ENCODE results near the gene TAOK1. TPM values are rescaled to one million over a fixed set of nuclear protein-coding genes. Genes with fewer than 3 reads are reported as not detected.
A peak's percentile ranks its signal among the peaks of the same experiment; 100 is the strongest.

Gene TAOK1
- total RNA-seq, 1 donor from 2014 or later = 100 TPM

DNA sequence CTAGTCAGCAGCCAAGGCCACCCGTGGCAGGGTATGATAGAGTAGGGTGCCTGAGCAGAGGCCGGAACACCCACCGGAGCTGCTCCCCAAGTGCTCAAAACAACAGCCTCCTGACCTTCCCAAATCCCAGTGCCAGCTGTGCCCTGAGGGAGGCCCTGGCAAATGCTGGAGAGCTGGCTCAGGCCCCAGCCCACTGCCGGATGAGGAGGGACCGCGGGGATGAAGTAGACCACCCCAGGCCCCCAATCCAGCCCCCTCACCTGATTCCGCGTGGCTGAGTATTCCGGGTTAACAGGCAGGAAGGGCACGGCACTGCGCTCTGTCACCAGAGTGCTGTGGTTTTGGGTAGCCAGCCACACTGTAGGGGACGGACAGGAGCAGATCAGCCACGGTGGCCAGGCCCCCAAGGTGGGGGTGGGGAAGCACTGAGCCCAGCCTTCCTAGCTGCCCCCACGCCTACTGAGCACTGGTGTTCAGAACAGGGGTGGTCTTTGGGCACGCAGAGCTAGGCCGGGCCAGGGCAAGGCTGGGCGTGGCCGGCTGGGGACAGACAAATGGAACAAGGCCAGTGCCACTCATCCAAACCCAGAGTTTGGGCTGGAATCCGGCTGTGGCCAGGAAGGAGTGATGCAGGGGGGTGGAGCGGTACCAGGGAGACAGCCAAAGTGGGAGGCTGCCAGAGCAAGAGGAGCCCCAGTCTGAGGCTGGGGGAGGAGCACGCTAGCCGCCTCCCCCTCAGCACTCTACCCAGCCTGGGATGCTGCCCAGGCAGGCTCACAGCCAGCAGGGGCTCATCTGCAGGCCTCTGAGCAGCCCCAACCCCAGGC lies 187.4 kb downstream of the TAOK1 start:
- Mint-ChIP-seq H3K9me3 (ENCODE audit: unreplicated experiment) (no peaks in the 10 kb centered on the region), H3K36me3 (ENCODE audit: low read depth, unreplicated experiment) (peaks cover 14% of the 10 kb centered on the region), H3K27me3 (ENCODE audit: low read depth, unreplicated experiment) (no peaks in the 10 kb centered on the region), H3K4me3 (ENCODE audit: unreplicated experiment) (peak overlapping the region; percentile 27), H3K4me1 (ENCODE audit: low read depth, unreplicated experiment) (peaks cover 4% of the 10 kb centered on the region), H3K27ac (ENCODE audit: unreplicated experiment) (peak overlapping the region; percentile 17)
- Histone ChIP-seq H2AFZ (ENCODE audit: low read depth, low read length) (no peak overlapping the region), H3K4me3 (ENCODE audit: insufficient read depth, low read depth, low read length) (no peak overlapping the region), H3K4me1 (ENCODE audit: insufficient read depth, low read length) (peaks cover 15% of the 10 kb centered on the region), H3K36me3 (ENCODE audit: insufficient read depth, low read length) (peaks cover 2% of the 10 kb centered on the region), H3K27ac (ENCODE audit: low read depth, low read length) (no peak overlapping the region), H4K20me1 (ENCODE audit: insufficient read depth, low read length) (peaks cover 49% of the 10 kb centered on the region), H3K9ac (ENCODE audit: low read length) (peak overlapping the region; percentile 18), H3K79me2 (ENCODE audit: insufficient read depth, low read length) (peaks cover 8% of the 10 kb centered on the region), H3K27me3 (ENCODE audit: insufficient read depth, low read length) (no peaks in the 10 kb centered on the region), H3K9me3 (ENCODE audit: insufficient read depth, low read depth, low read length) (no peaks in the 10 kb centered on the region), H3K4me2 (ENCODE audit: low read length) (peak overlapping the region; percentile 48)
- no peak for TF ChIP-seq EZH2 (IDR thresholded peaks at IDR 0.05; ENCODE audit: insufficient read depth, low read length)
- TF ChIP-seq, protein P1, sequence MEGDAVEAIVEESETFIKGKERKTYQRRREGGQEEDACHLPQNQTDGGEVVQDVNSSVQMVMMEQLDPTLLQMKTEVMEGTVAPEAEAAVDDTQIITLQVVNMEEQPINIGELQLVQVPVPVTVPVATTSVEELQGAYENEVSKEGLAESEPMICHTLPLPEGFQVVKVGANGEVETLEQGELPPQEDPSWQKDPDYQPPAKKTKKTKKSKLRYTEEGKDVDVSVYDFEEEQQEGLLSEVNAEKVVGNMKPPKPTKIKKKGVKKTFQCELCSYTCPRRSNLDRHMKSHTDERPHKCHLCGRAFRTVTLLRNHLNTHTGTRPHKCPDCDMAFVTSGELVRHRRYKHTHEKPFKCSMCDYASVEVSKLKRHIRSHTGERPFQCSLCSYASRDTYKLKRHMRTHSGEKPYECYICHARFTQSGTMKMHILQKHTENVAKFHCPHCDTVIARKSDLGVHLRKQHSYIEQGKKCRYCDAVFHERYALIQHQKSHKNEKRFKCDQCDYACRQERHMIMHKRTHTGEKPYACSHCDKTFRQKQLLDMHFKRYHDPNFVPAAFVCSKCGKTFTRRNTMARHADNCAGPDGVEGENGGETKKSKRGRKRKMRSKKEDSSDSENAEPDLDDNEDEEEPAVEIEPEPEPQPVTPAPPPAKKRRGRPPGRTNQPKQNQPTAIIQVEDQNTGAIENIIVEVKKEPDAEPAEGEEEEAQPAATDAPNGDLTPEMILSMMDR (IDR thresholded peaks at IDR 0.05; ENCODE audit: insufficient read depth, low read depth, low read length) = no peak
- FAIRE-seq = no peak
- peak; percentile 46 for DNase-seq (ENCODE audit: low read depth)

DNA sequence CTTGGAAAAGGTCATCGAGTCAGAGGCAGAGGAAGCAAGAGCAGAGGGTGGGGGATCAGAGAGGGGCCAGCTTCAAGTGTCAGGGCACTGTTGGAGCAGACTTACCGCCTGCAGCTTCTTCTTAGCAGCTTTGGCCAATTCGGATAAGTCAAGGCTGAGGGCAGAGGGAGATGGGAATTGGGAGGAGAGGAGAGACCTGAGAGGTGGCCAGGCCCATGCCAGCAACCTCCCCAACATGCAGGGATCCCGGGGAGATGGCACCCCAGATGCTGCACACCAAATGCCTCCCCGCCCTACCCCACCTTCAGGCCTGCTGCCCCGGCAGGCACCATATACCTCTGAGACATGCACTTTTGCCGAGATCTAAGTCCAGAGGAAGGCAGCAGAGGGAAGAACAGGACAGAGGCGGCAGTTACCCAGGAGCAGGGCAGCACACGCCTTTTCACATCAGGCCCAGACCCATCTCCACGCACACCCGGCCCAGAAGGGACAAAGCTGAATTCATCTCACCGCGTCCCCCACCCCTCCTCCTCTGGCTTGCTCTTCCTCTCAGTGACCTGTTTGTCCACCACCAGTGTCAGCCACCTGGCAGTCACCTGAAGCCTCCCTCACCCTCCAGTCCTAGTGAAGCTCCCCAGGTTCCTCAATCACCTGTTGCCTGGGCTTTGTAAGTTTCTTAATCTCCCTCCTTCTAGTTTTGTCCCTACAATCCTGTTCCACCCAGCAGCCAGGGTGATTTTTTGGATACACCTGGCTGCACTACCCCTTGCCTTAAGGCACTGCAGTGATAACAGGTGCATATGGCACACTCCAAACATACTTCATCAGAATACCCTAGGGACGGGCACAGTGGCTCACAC lies 188.7 kb downstream of the TAOK1 start:
- no peak overlapping the region for H3K27ac ChIP-seq (ENCODE audit: low read depth, low read length)
- Mint-ChIP-seq H3K9me3 (ENCODE audit: unreplicated experiment) (no peaks in the 10 kb centered on the region), H3K4me1 (ENCODE audit: low read depth, unreplicated experiment) (peaks cover 4% of the 10 kb centered on the region), H3K36me3 (ENCODE audit: low read depth, unreplicated experiment) (peaks cover 14% of the 10 kb centered on the region), H3K27ac (ENCODE audit: unreplicated experiment) (no peak overlapping the region), H3K4me3 (ENCODE audit: unreplicated experiment) (no peak overlapping the region), H3K27me3 (ENCODE audit: low read depth, unreplicated experiment) (no peaks in the 10 kb centered on the region)
- no peak for DNase-seq (ENCODE audit: low read depth)
- H3K4me1 ChIP-seq (ENCODE audit: insufficient read depth, low read length) = peaks cover 8% of the 10 kb centered on the region
- H3K27me3 ChIP-seq (ENCODE audit: insufficient read depth, low read length) = no peaks in the 10 kb centered on the region
- no peak for FAIRE-seq
- TF ChIP-seq, protein P1 (IDR thresholded peaks at IDR 0.05; ENCODE audit: insufficient read depth, low read depth, low read length) = no peak
- TF ChIP-seq EZH2 (IDR thresholded peaks at IDR 0.05; ENCODE audit: insufficient read depth, low read length) = no peak
- no peak overlapping the region for H3K9ac ChIP-seq (ENCODE audit: low read length)
- peaks cover 53% of the 10 kb centered on the region for H4K20me1 ChIP-seq (ENCODE audit: insufficient read depth, low read length)
- no peak overlapping the region for H2AFZ ChIP-seq (ENCODE audit: low read depth, low read length)
- peaks cover 20% of the 10 kb centered on the region for H3K79me2 ChIP-seq (ENCODE audit: insufficient read depth, low read length)
- H3K9me3 ChIP-seq (ENCODE audit: insufficient read depth, low read depth, low read length) = no peaks in the 10 kb centered on the region
- no peak overlapping the region for H3K4me3 ChIP-seq (ENCODE audit: insufficient read depth, low read depth, low read length)
- peaks cover 2% of the 10 kb centered on the region for H3K36me3 ChIP-seq (ENCODE audit: insufficient read depth, low read length)
- no peak overlapping the region for H3K4me2 ChIP-seq (ENCODE audit: low read length)

All from astrocyte (in vitro differentiated cells and primary cell).